ENCODE results near the gene RAPGEF2. TPM values are rescaled to one million over a fixed set of nuclear protein-coding genes. Genes with fewer than 3 reads are reported as not detected.
A peak's percentile ranks its signal among the peaks of the same experiment; 100 is the strongest.

The RAPGEF2 gene
- total and polyA plus RNA-seq, 9 of the 15 experiments (the other 6 are each of a cell fraction or from before 2014, with no cell fraction given) = 3.1 to 32.6 (median 23.1) TPM

GRCh38 chr4:159144112-159144694 lies 41.3 kb downstream of the RAPGEF2 start:
- BruUV-seq (replicated peaks) = no TSS peak
- Histone ChIP-seq H3K36me3 (ENCODE audit: control insufficient read depth, insufficient read depth, low read length) (no peaks in the 10 kb centered on the region), H3K9me1 (ENCODE audit: control insufficient read depth, insufficient read depth, low read length) (no peaks in the 10 kb centered on the region), H3K27me3 (ENCODE audit: control insufficient read depth in 2 of 2, insufficient read depth in 2 of 2, low read length in 2 of 2) (no peaks in the 10 kb centered on the region), H2AFZ (ENCODE audit: low read depth, low read length) (no peak overlapping the region), H3K27ac (ENCODE audit: extremely low read depth, low read depth, low read length) (no peak overlapping the region), H3K4me2 (ENCODE audit: insufficient read depth, low read length) (no peak overlapping the region), H3K9ac (ENCODE audit: insufficient read depth in 1 of 2, low read depth in 2 of 2, low read length in 2 of 2) (no peak overlapping the region), H4K20me1 (replicated peaks; ENCODE audit: control insufficient read depth, insufficient read depth, low read length) (no peaks in the 10 kb centered on the region), H3K4me3 (no peak overlapping the region), H3K4me1 (replicated peaks in 1 of 2; ENCODE audit: control insufficient read depth in 2 of 2, insufficient read depth in 2 of 2, low read length in 2 of 2) (peaks cover 9 to 25% of the 10 kb centered on the region in 2 experiments; a peak in 4 of 5 replicates), H3K9me3 (replicated peaks; ENCODE audit: control insufficient read depth, insufficient read depth, low read depth, low read length) (no peaks in the 10 kb centered on the region), H3K79me2 (ENCODE audit: control insufficient read depth, insufficient read depth, low read length) (peaks cover 84% of the 10 kb centered on the region)
- FAIRE-seq (no peak), ATAC-seq (peak; percentile 11), DNase-seq (ENCODE audit: extremely low read depth in 1 of 4, low spot score in 3 of 4) (no peak)
- 40% methylated on average over 4 of the region's 4 CpGs for WGBS (ENCODE audit: insufficient coverage, low coverage, missing lambda C conversion rate)
- in situ Hi-C loops (cut with MboI) = no loop called here
- ChIA-PET CTCF (ENCODE audit: low intra/inter-chr PET ratio) (no interaction called here), POLR2A (no interaction called here)
- intact Hi-C loops (cut with micrococcal nuclease) = no loop called here
- TF ChIP-seq RHOXF2B (CRISPR knock-in tag; conservative IDR thresholded peaks at IDR 0.05) (no peak), SAP30 (IDR thresholded peaks at IDR 0.05; ENCODE audit: borderline replicate concordance, insufficient read depth, low read depth, low read length, poor library complexity, severe bottlenecking) (no peak), ZBTB11 (CRISPR knock-in tag; IDR thresholded peaks at IDR 0.05) (no peak), CBX8 (IDR thresholded peaks at IDR 0.05; ENCODE audit: borderline replicate concordance, extremely low read depth, low read depth, low read length, poor library complexity, severe bottlenecking) (no peak), ZNF75A (CRISPR knock-in tag; IDR thresholded peaks at IDR 0.05) (no peak), CCNT2 (IDR thresholded peaks at IDR 0.05; ENCODE audit: borderline replicate concordance, extremely low read depth, insufficient read length, low read depth, low read length) (no peak), BHLHE40 (IDR thresholded peaks at IDR 0.05; ENCODE audit: low read length) (no peak), ZNF121 (CRISPR knock-in tag; conservative IDR thresholded peaks at IDR 0.05) (no peak), E2F8 (IDR thresholded peaks at IDR 0.05; ENCODE audit: low read depth, partially characterized antibody) (no peak), CBFA2T2 (conservative IDR thresholded peaks at IDR 0.05) (no peak), HMGN3 (IDR thresholded peaks at IDR 0.05; ENCODE audit: borderline replicate concordance, extremely low read depth, insufficient read length, low read depth, low read length) (no peak), ZNF146 (CRISPR knock-in tag; IDR thresholded peaks at IDR 0.05; ENCODE audit: unreplicated experiment) (no peak), PYGO2 (tag; IDR thresholded peaks at IDR 0.05) (no peak), PCBP1 (IDR thresholded peaks at IDR 0.05; ENCODE audit: low read depth, low read length, poor library complexity, severe bottlenecking) (no peak), CCAR2 (IDR thresholded peaks at IDR 0.05; ENCODE audit: low read depth, low read length) (no peak)
